Liver (tissue), 9 donors: ENCODE measurements around the gene GPR156. TPM values are rescaled to one million over a fixed set of nuclear protein-coding genes. Genes with fewer than 3 reads are reported as not detected.
"Not testable (repeated sequence)": the region's sequence is repeated elsewhere in the genome, so short reads cannot be mapped to it uniquely, and the experiment has no call there.

ENCODE experiments used
- DNase-seq: peaks from one replicate; pipeline ENCODE4 v3.0.0-alpha.2; 2017; ENCODE audit warnings: low spot score
- H3K27ac ChIP-seq, 2 donors: one replicate each; pipeline ENCODE4 v1.7.0; 2013; ENCODE audit warnings: inconsistent platforms in 2 of 2, low read length in 2 of 2, control low read depth in 1 of 2, low read depth in 1 of 2, mild to moderate bottlenecking in 1 of 2
- H3K27me3 ChIP-seq, 4 donors: one replicate each; pipeline versions ENCODE4 v1.6.1 to v1.7.0; 2013; ENCODE audit warnings: low read length in 3 of 4, inconsistent platforms in 1 of 4, mild to moderate bottlenecking in 1 of 4, moderate library complexity in 1 of 4; ENCODE audit not compliant: control insufficient read depth in 4 of 4, insufficient read depth in 4 of 4
- H3K36me3 ChIP-seq, 4 donors: one replicate each; pipeline versions ENCODE4 v1.6.1 to v1.7.0; 2013; ENCODE audit warnings: low read length in 3 of 4, mild to moderate bottlenecking in 3 of 4, low read depth in 1 of 4, moderate library complexity in 1 of 4; ENCODE audit not compliant: control insufficient read depth in 4 of 4, insufficient read depth in 3 of 4
- H3K4me1 ChIP-seq, 4 donors: one replicate each; pipeline versions ENCODE4 v1.6.1 to v1.7.0; 2013; ENCODE audit warnings: low read length in 3 of 4, mild to moderate bottlenecking in 3 of 4, moderate library complexity in 1 of 4; ENCODE audit not compliant: control insufficient read depth in 4 of 4, insufficient read depth in 4 of 4
- H3K4me3 ChIP-seq, 3 donors: one replicate each; pipeline versions ENCODE4 v1.6.1 to v1.7.0; 2013; ENCODE audit warnings: low read length in 3 of 3, control low read depth in 1 of 3, low read depth in 1 of 3, mild to moderate bottlenecking in 1 of 3
- H3K9ac ChIP-seq, 2 donors: one replicate each; pipeline ENCODE4 v1.7.0; 2013; ENCODE audit warnings: low read length in 2 of 2, mild to moderate bottlenecking in 2 of 2, moderate library complexity in 2 of 2, control low read depth in 1 of 2, low read depth in 1 of 2
- H3K9me3 ChIP-seq, 4 donors: one replicate each; pipeline versions ENCODE4 v1.6.1 to v1.7.0; 2013; ENCODE audit warnings: low read length in 3 of 4; ENCODE audit not compliant: control insufficient read depth in 4 of 4
- EGR1 ChIP-seq, 2 donors: IDR thresholded peaks; 2 replicates each; pipeline ENCODE4 v1.6.1; 2016 to 2018; ENCODE audit warnings: antibody characterized with exemption in 2 of 2, low read depth in 2 of 2
- FOXA2 ChIP-seq: IDR thresholded peaks from 2 replicates; pipeline ENCODE4 v1.6.1; 2016; ENCODE audit warnings: antibody characterized with exemption
- HNF4G ChIP-seq: IDR thresholded peaks from 2 replicates; pipeline ENCODE4 v1.6.1; 2016; ENCODE audit warnings: antibody characterized with exemption
- JUND ChIP-seq, 2 donors: IDR thresholded peaks; 2 replicates each; pipeline ENCODE4 v1.6.1; 2016; ENCODE audit warnings: antibody characterized with exemption in 2 of 2
- SP1 ChIP-seq: IDR thresholded peaks from 2 replicates; pipeline ENCODE4 v1.6.1; 2018; ENCODE audit warnings: antibody characterized with exemption, mild to moderate bottlenecking
- WGBS: extraction: QIAGEN DNeasy Blood & Tissue Kit; methylation state at CpG from one replicate; pipeline ENCODE4 v1.1.7; 2013; 5-methylcytosine and 5-hydroxymethylcytosine counted together
- polyA plus RNA-seq, 2 donors: library from polyadenylated mRNA; stranded (reverse) in 1 of 2; unstranded in 1 of 2; fragments of 200-250 nt in 1 of 2; fragments of >200 nt in 1 of 2; fragmentation: Nextera tagmentation in 1 of 2; extraction: Ambion mirVana in 1 of 2; gene quantifications; one replicate each; pipeline versions ENCODE4 v1.2.1 to v1.2.3, GENCODE V29; 2013 to 2015
- total RNA-seq, 2 donors: library from RNA; depleted of rRNA; stranded (reverse); fragments of >200 nt; gene quantifications; one replicate each; pipeline ENCODE4 v1.2.3, GENCODE V29; 2014
- TF ChIP-seq, protein P1 (sequence below): fragments of 150-350 bp; IDR thresholded peaks from 2 replicates; pipeline ENCODE4 v1.5.1; 2017; ENCODE audit warnings: improper control_type of control experiment, low read depth, low read length; ENCODE audit not compliant: missing input control
- TF ChIP-seq, protein P2 (sequence below): IDR thresholded peaks from 2 replicates; pipeline ENCODE4 v1.6.1; 2016; ENCODE audit warnings: antibody characterized with exemption, mild to moderate bottlenecking
- donor health status: healthy.
- donor health status: healthy.
- donor health status: healthy.
- donor health status: healthy.
- donor health status: healthy.

GPR156 gene
- total and polyA plus RNA-seq, 4 donors, result 0.02 to 0.17 (median 0.09) TPM; not detected in 1

DNA sequence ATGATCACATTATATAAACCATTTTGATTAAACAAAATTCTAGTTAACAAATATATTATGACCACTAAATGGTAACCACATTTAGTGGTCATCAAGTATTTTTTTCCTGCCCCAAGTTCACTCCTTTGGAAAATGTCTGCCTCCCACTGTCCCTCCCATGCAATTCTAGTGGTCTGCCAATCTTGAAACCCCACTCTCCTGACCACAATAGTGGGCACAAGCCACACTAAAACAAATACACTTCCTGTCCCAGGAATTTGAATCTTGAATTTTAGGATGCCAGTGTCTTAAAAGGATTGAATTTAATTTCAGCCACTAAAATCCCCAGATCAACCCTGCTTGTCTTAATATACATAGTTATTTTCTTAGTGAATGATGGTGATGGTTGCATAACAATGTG, 14.0 kb upstream of the GPR156 start (continued):
- TF ChIP-seq FOXA2, result no peak

DNA sequence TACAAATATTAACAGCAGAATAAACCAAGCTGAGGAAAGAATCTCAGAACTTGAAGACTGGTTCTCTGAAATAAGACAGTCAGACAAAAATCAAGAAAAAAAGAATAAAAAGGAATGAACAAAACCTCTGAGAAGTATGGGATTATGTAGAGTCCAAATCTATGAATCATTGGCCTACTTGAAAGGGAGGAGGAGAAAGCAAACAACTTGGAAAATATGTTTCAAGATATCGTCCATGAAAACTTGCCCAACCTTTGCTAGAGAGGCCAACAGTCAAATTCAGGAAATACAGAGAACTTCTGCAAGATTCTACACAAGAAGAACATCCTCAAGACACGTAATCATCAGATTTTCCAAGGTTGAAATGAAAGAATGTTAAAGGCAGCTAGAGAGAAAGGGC, 6.5 kb upstream of the GPR156 start:
- not testable (repeated sequence) for H3K4me3 ChIP-seq, H3K4me1 ChIP-seq, H3K36me3 ChIP-seq, H3K27ac ChIP-seq, DNase-seq, H3K9ac ChIP-seq
- H3K9me3 ChIP-seq, result peaks cover 0 to 15% (median 2%) of the 10 kb centered on the region in 4 donors
- peaks cover 0 to 10% (median 0%) of the 10 kb centered on the region in 4 donors for H3K27me3 ChIP-seq
- WGBS, result 67% methylated on average over 2 of the region's 2 CpGs

DNA sequence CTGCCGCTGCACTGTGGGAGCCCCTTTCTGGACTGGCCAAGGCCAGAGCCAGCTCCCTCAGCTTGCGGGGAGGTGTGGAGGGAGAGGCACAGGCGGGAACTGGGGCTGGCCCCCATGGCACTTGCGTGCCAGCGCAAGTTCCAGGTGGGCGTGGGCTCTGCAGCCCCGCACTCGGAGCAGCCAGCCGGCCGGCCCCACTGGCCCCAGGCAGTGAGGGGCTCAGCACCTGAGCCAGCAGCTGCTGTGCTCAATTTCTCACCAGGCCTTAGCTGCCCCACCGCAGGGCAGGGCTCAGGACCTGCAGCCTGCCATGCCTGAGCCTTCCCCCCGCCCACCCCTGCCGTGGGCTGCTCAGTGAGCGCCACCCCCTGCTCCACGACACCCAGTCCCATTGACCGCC, 4.6 kb upstream of the GPR156 start:
- Histone ChIP-seq H3K4me1 (peaks cover 3 to 6% (median 4%) of the 10 kb centered on the region in 4 donors), H3K4me3 (no peak overlapping the region), H3K9me3 (peaks cover 0 to 11% (median 1%) of the 10 kb centered on the region in 4 donors), H3K27me3 (peaks cover 0 to 10% (median 0%) of the 10 kb centered on the region in 4 donors), H3K36me3 (no peaks in the 10 kb centered on the region), H3K9ac (no peak overlapping the region), H3K27ac (no peak overlapping the region)
- WGBS, result 94% methylated on average over 16 of the region's 16 CpGs
- DNase-seq, result no peak
- TF ChIP-seq, protein P1, sequence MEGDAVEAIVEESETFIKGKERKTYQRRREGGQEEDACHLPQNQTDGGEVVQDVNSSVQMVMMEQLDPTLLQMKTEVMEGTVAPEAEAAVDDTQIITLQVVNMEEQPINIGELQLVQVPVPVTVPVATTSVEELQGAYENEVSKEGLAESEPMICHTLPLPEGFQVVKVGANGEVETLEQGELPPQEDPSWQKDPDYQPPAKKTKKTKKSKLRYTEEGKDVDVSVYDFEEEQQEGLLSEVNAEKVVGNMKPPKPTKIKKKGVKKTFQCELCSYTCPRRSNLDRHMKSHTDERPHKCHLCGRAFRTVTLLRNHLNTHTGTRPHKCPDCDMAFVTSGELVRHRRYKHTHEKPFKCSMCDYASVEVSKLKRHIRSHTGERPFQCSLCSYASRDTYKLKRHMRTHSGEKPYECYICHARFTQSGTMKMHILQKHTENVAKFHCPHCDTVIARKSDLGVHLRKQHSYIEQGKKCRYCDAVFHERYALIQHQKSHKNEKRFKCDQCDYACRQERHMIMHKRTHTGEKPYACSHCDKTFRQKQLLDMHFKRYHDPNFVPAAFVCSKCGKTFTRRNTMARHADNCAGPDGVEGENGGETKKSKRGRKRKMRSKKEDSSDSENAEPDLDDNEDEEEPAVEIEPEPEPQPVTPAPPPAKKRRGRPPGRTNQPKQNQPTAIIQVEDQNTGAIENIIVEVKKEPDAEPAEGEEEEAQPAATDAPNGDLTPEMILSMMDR, result no peak
- TF ChIP-seq, protein P2, sequence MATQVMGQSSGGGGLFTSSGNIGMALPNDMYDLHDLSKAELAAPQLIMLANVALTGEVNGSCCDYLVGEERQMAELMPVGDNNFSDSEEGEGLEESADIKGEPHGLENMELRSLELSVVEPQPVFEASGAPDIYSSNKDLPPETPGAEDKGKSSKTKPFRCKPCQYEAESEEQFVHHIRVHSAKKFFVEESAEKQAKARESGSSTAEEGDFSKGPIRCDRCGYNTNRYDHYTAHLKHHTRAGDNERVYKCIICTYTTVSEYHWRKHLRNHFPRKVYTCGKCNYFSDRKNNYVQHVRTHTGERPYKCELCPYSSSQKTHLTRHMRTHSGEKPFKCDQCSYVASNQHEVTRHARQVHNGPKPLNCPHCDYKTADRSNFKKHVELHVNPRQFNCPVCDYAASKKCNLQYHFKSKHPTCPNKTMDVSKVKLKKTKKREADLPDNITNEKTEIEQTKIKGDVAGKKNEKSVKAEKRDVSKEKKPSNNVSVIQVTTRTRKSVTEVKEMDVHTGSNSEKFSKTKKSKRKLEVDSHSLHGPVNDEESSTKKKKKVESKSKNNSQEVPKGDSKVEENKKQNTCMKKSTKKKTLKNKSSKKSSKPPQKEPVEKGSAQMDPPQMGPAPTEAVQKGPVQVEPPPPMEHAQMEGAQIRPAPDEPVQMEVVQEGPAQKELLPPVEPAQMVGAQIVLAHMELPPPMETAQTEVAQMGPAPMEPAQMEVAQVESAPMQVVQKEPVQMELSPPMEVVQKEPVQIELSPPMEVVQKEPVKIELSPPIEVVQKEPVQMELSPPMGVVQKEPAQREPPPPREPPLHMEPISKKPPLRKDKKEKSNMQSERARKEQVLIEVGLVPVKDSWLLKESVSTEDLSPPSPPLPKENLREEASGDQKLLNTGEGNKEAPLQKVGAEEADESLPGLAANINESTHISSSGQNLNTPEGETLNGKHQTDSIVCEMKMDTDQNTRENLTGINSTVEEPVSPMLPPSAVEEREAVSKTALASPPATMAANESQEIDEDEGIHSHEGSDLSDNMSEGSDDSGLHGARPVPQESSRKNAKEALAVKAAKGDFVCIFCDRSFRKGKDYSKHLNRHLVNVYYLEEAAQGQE, result no peak
- TF ChIP-seq JUND (IDR thresholded peaks at IDR 0.05), result no peak
- no peak for TF ChIP-seq FOXA2
- TF ChIP-seq EGR1 (IDR thresholded peaks at IDR 0.05; ENCODE audit: low read depth in 2 of 2), result no peak

DNA sequence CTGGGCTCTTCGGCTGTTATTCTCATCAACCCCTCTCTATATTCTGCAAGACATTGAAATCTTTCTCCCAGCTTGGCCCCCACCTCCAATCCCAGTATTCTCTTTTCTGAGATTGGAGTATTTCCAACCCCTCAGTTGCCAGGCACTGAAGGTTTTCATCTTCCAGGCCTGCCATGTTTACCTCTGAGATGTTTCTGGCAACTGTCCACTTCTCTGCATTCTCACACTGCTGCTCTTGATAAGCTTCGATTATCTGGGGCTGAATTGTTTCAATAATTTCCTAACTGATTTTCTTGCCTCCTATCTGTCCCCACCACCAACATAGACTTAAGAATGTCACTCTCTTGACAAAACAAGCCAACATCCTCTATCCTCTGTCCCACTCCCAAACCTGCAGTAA, 1.4 kb upstream of the GPR156 start:
- WGBS, result 61% methylated on average over 2 of the region's 2 CpGs
- H3K27ac ChIP-seq, result no peak overlapping the region
- H3K4me1 ChIP-seq, result peaks cover 4 to 6% (median 4%) of the 10 kb centered on the region in 4 donors
- H3K4me3 ChIP-seq, result no peak overlapping the region
- DNase-seq, result no peak
- H3K27me3 ChIP-seq, result peaks cover 0 to 15% (median 0%) of the 10 kb centered on the region in 4 donors
- H3K9ac ChIP-seq, result no peak overlapping the region
- TF ChIP-seq SP1 (no peak), HNF4G (no peak)
- no peaks in the 10 kb centered on the region for H3K36me3 ChIP-seq
- peaks cover 0 to 3% (median 0%) of the 10 kb centered on the region in 4 donors for H3K9me3 ChIP-seq
